VCaP (cell line): Measurements from ENCODE around the gene HOXB8.

Source experiments
- H3K27ac ChIP-seq: fragments of 450-650 bp; 2 replicates; pipeline ENCODE4 v1.5.1; 2017
- CTCF ChIP-seq: fragments of 450-650 bp; conservative IDR thresholded peaks from 2 replicates; pipeline ENCODE4 v1.5.1; 2017; ENCODE audit warnings: mild to moderate bottlenecking, moderate library complexity

The HOXB8 gene

GRCh38 chr17:48586355-48587258, 28.5 kb downstream of the HOXB8 start:
- no peak for TF ChIP-seq CTCF
- H3K27ac ChIP-seq = no peak overlapping the region; the same call in 1 of the 2 replicates

GRCh38 chr17:48584223-48584741, 30.8 kb downstream of the HOXB8 start:
- H3K27ac ChIP-seq = no peak overlapping the region
- TF ChIP-seq CTCF = no peak

GRCh38 chr17:48583708-48584222, 31.3 kb downstream of the HOXB8 start:
- H3K27ac ChIP-seq = no peak overlapping the region
- no peak for TF ChIP-seq CTCF

GRCh38 chr17:48582750-48583069, 32.4 kb downstream of the HOXB8 start:
- no peak for TF ChIP-seq CTCF
- H3K27ac ChIP-seq = no peak overlapping the region

- H3K27ac ChIP-seq = no peak overlapping the region
- TF ChIP-seq CTCF = no peak
Measured at GRCh38 chr17:48579760-48580554, 35.1 kb downstream of the HOXB8 start.

GRCh38 chr17:48579471-48579759, 35.7 kb downstream of the HOXB8 start:
- H3K27ac ChIP-seq = no peak overlapping the region

More at GRCh38 chr17:48579471-48579759, 35.7 kb downstream of the HOXB8 start:
- no peak for TF ChIP-seq CTCF
